Thoracic aorta (tissue), 2 donors: Measurements from ENCODE around the gene TIAM2. TPM values are rescaled to one million over a fixed set of nuclear protein-coding genes. Genes with fewer than 3 reads are reported as not detected.

Experiments
- ATAC-seq: fragments of 150-250 bp; one replicate; pipeline ENCODE4 v1.8.0; 2017; ENCODE audit warnings: low read depth; ENCODE audit not compliant: insufficient number of reproducible peaks, low FRiP score
- DNase-seq: peaks from one replicate; pipeline ENCODE4 v3.0.0-alpha.2; 2020; ENCODE audit warnings: low spot score
- H3K27ac ChIP-seq, 2 donors: fragments of 200-600 bp; sonication (generic); 1 replicate in 1 of 2; 2 replicates in 1 of 2; pipeline ENCODE4 v1.5.1; 2016; ENCODE audit warnings: mild to moderate bottlenecking in 2 of 2, moderate library complexity in 2 of 2
- H3K27me3 ChIP-seq: fragments of 200-600 bp; sonication (generic); replicated peaks from 2 replicates; pipeline ENCODE4 v1.6.0; 2016; ENCODE audit warnings: mild to moderate bottlenecking; ENCODE audit not compliant: insufficient read depth
- H3K36me3 ChIP-seq: fragments of 200-600 bp; sonication (generic); one replicate; pipeline ENCODE4 v1.5.1; 2016
- H3K4me1 ChIP-seq, 2 donors: fragments of 200-600 bp; sonication (generic); 1 replicate in 1 of 2; 2 replicates in 1 of 2; pipeline versions ENCODE4 v1.5.1 to v1.6.0; 2016; ENCODE audit warnings: low read depth in 2 of 2, mild to moderate bottlenecking in 1 of 2; ENCODE audit not compliant: control insufficient read depth in 1 of 2
- H3K4me3 ChIP-seq: fragments of 200-600 bp; sonication (generic); 2 replicates; pipeline ENCODE4 v1.5.1; 2016; ENCODE audit warnings: mild to moderate bottlenecking
- H3K9me3 ChIP-seq: fragments of 200-600 bp; sonication (generic); 2 replicates; pipeline ENCODE4 v1.5.1; 2016
- total RNA-seq, 2 donors: library from RNA; depleted of rRNA; stranded (reverse); fragments of >200 nt; gene quantifications; one replicate each; pipeline versions ENCODE4 v1.1.0 to v1.2.3, GENCODE V29; 2016
- TF ChIP-seq, protein P1 (sequence below): fragments of 200-600 bp; sonication (generic); IDR thresholded peaks from one replicate; pipeline ENCODE4 v1.5.1; 2019; ENCODE audit warnings: antibody characterized with exemption

The TIAM2 gene
- total RNA-seq, 2 donors from 2014 or later = 17.8 to 22.1 TPM

DNA sequence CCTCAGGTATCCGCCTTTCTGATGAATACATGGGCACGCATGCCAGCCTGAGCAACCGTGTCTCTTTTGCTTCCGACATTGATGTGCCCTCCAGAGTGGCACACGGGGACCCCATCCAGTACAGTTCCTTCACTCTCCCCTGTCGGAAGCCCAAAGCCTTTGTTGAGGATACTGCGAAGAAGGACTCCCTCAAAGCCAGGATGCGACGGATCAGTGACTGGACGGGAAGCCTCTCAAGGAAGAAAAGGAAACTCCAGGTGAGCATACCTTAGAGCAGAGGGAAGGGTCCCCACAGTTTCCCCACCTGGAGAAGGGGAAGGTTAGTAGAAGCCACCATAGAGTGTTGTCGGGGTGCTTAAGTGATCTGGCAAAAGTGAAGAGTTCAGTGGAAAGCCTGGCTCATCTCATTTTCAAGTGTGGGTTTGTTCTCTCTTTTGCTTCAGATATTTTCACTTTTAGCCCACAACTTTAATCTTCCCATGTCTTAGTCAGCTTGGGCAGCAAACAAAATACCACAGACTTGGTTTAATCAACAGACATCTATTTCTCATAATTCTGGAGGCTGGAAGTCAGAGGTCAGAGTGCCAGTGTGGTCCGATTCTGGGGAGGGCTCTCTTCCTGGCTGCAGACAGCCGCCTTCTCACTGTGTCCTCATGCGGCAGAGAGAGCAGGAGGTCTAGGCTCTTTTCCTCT is 135.2 kb downstream of the TIAM2 start:
- H3K4me1 ChIP-seq = peaks cover 0 to 9% of the 10 kb centered on the region in 2 donors
- no peak overlapping the region for H3K27ac ChIP-seq
- TF ChIP-seq, protein P1, sequence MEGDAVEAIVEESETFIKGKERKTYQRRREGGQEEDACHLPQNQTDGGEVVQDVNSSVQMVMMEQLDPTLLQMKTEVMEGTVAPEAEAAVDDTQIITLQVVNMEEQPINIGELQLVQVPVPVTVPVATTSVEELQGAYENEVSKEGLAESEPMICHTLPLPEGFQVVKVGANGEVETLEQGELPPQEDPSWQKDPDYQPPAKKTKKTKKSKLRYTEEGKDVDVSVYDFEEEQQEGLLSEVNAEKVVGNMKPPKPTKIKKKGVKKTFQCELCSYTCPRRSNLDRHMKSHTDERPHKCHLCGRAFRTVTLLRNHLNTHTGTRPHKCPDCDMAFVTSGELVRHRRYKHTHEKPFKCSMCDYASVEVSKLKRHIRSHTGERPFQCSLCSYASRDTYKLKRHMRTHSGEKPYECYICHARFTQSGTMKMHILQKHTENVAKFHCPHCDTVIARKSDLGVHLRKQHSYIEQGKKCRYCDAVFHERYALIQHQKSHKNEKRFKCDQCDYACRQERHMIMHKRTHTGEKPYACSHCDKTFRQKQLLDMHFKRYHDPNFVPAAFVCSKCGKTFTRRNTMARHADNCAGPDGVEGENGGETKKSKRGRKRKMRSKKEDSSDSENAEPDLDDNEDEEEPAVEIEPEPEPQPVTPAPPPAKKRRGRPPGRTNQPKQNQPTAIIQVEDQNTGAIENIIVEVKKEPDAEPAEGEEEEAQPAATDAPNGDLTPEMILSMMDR = no peak
- H3K9me3 ChIP-seq = no peaks in the 10 kb centered on the region
- no peaks in the 10 kb centered on the region for H3K27me3 ChIP-seq
- DNase-seq (no peak), ATAC-seq (no peak)
- H3K4me3 ChIP-seq = no peak overlapping the region
- no peaks in the 10 kb centered on the region for H3K36me3 ChIP-seq

DNA sequence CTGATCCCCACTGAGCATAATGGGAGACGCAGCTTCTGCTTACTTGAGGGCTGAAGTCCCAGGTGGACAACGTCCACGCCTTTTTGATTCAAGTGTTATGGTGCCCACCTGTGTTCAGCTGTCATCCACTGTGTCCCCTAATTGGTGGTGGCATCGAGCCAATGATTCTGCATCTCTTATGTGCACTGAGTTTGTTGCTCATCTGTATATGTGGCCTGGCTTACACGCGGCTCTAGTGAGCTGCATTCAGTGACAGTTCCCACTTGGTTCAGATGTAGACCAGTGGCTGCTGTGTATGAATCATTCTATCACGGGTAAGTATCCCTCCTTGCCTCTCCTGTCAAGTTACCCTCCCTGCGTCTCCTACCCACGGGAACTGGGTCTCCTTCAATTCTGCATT is 137.5 kb downstream of the TIAM2 start:
- DNase-seq = no peak
- ATAC-seq = no peak
- H3K4me1 ChIP-seq = peaks cover 0 to 9% of the 10 kb centered on the region in 2 donors

DNA sequence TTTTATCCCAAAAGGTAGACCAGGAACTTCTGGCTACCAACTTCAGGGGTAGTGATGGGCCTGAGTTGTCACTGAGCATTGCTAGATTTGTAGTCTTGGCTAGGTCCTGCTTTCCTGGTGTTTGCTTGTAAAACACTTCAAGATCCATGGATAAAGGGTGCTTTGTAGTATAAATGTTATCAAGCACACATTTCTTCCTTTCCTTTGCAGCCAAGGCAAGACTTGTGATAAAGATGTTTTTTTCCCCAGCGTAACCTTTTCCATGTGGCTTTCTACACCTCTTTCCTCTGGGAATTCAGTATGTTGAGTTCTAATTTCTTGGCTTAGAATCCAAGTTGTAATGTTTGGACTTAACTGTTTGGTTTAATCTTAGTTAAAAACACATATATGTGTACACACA is 145.9 kb downstream of the TIAM2 start:
- H3K27ac ChIP-seq = no peak overlapping the region
- ATAC-seq (no peak), DNase-seq (no peak)
- no peak overlapping the region for H3K4me3 ChIP-seq
- H3K4me1 ChIP-seq = peaks cover 6 to 26% of the 10 kb centered on the region in 2 donors
- H3K27me3 ChIP-seq = no peaks in the 10 kb centered on the region
- H3K9me3 ChIP-seq = no peaks in the 10 kb centered on the region
- TF ChIP-seq, protein P1 = no peak
- no peaks in the 10 kb centered on the region for H3K36me3 ChIP-seq

More for the DNA sequence above, 137.5 kb downstream of the TIAM2 start:
- TF ChIP-seq, protein P1 = no peak
- H3K27me3 ChIP-seq = no peaks in the 10 kb centered on the region
- no peak overlapping the region for H3K4me3 ChIP-seq
- no peaks in the 10 kb centered on the region for H3K36me3 ChIP-seq
- H3K27ac ChIP-seq = no peak overlapping the region
- no peaks in the 10 kb centered on the region for H3K9me3 ChIP-seq

DNA sequence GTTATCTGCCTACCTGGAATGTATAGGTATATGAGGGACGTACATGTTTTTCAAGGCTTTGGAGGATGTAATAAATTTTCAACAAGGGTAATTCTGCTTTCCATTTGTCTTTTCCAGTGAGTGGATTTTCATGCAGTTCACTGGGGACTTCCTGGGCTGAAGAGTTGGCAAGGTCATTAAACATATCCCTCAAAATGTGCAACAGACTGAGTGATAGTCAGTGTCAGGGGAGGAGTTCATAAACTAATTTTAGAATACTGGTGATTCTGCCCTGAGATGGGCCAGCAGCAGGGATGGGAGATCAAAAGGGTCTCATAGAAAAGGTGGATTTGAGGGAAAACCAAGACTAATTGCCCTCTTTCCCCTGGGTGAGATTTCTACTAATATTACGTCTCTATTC is 146.4 kb downstream of the TIAM2 start:
- TF ChIP-seq, protein P1 = no peak
- Histone ChIP-seq H3K36me3 (no peaks in the 10 kb centered on the region), H3K27ac (no peak overlapping the region)

DNA sequence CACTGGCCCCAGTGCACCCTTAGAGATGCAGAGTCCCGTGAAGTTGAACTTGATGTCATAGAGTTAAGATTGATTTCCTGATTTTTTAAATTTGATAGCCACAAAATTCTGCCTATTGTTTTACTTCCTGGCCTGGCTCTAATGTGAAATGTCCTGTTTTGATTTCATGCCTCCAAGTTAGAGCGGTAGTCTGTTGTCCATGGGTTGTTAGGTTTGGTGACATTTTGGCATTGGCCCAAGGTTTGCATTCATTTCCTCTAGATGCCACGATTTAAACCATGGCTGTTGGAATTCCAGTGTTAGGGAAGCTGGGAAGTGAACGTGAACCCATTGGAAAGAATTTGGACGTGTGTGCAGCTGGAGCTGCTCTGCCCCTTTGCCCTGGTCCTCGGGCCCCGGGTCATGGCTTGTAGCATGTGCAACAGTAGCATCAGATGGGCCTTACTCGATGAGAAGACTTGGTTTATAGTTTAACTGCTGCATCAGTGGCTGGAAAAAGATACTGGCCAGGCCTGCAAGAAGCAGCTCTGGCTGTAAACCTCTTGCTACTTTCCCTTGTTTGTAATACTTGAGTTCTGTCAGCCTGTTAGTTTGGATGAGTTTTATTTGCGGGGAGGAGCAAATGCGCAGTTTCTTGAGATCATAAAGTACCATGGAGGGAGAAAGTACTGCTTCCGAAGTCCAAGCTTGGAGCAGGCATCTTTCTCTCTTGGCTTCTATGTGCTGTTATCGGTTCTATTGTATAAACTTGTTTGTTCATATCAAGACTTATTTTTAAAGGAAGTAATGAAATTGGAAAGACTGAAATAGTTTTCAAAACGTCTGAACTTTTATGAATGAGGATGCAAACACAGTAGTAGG is 147.3 kb downstream of the TIAM2 start:
- TF ChIP-seq, protein P1 = no peak
- Histone ChIP-seq H3K27me3 (no peaks in the 10 kb centered on the region), H3K4me1 (peaks cover 6 to 26% of the 10 kb centered on the region in 2 donors), H3K27ac (peak overlapping the region; percentile 10 to 43), H3K36me3 (no peaks in the 10 kb centered on the region), H3K4me3 (peak overlapping the region; percentile 66), H3K9me3 (no peaks in the 10 kb centered on the region)
- DNase-seq = no peak
- ATAC-seq = no peak

More for the DNA sequence above, 146.4 kb downstream of the TIAM2 start:
- DNase-seq = no peak
- Histone ChIP-seq H3K9me3 (no peaks in the 10 kb centered on the region), H3K4me3 (no peak overlapping the region), H3K4me1 (peaks cover 6 to 26% of the 10 kb centered on the region in 2 donors), H3K27me3 (no peaks in the 10 kb centered on the region)
- no peak for ATAC-seq
